Measurements from ENCODE around the gene REXO1. TPM values are rescaled to one million over a fixed set of nuclear protein-coding genes. Genes with fewer than 3 reads are reported as not detected.
"Not testable (repeated sequence)": the region's sequence is repeated elsewhere in the genome, so short reads cannot be mapped to it uniquely, and the experiment has no call there.

REXO1 gene
- total RNA-seq = 37.2 TPM
- long read RNA-seq, partial matches to known transcripts = 8 of 13 reads
- long read RNA-seq, other reads (novel, unspliced or antisense) = 5 of 13 reads

GRCh38 chr19:1848399-1849131 is at the start of gene REXO1:
TSS of gene REXO1 (minus strand) at chr19:1848483. CDS start at chr19:1848358, 125 bp downstream.
- peaks cover 57% of the 10 kb centered on the region for H3K4me1 ChIP-seq
- DNase-seq (peak; percentile 97), ATAC-seq (peak; percentile 90)
- intact Hi-C loops (cut with DNase I) = no loop called here
- no peaks in the 10 kb centered on the region for H3K27me3 ChIP-seq
- H3K4me3 ChIP-seq = peak within 1 kb of the TSS; percentile 80
- peak within 1 kb of the TSS; percentile 100 for H3K27ac ChIP-seq
- peak; percentile 98 for TF ChIP-seq CTCF (IDR thresholded peaks at IDR 0.05)
- no peaks in the 10 kb centered on the region for H3K36me3 ChIP-seq
- H3K9me3 ChIP-seq = no peaks in the 10 kb centered on the region

- TF ChIP-seq CTCF (IDR thresholded peaks at IDR 0.05) = no peak
- H3K9me3 ChIP-seq = no peaks in the 10 kb centered on the region
- ATAC-seq (no peak), DNase-seq (no peak)
- intact Hi-C loops (cut with DNase I) = no loop called here
- H3K36me3 ChIP-seq = no peaks in the 10 kb centered on the region
- H3K27me3 ChIP-seq = no peaks in the 10 kb centered on the region
- H3K4me1 ChIP-seq = peaks cover 27% of the 10 kb centered on the region
- no peak overlapping the region for H3K27ac ChIP-seq
- H3K4me3 ChIP-seq = no peak overlapping the region
These were observed 48.2 kb upstream of the REXO1 start for GRCh38 chr19:1896508-1896907.

GRCh38 chr19:1893791-1894190 is 45.5 kb upstream of the REXO1 start:
- no peak for TF ChIP-seq CTCF (IDR thresholded peaks at IDR 0.05)
- H3K27ac ChIP-seq = no peak overlapping the region
- ATAC-seq (no peak), DNase-seq (no peak)
- intact Hi-C loops (cut with DNase I) = no loop called here
- H3K4me1 ChIP-seq = peaks cover 27% of the 10 kb centered on the region
- no peaks in the 10 kb centered on the region for H3K9me3 ChIP-seq
- H3K4me3 ChIP-seq = no peak overlapping the region
- H3K36me3 ChIP-seq = no peaks in the 10 kb centered on the region
- no peaks in the 10 kb centered on the region for H3K27me3 ChIP-seq

- Histone ChIP-seq H3K9me3 (no peaks in the 10 kb centered on the region), H3K27me3 (no peaks in the 10 kb centered on the region), H3K4me1 (peaks cover under 1% of the 10 kb centered on the region), H3K27ac (no peak overlapping the region), H3K36me3 (no peaks in the 10 kb centered on the region), H3K4me3 (no peak overlapping the region)
- ATAC-seq = no peak
- TF ChIP-seq CTCF (IDR thresholded peaks at IDR 0.05) = no peak
- no peak for DNase-seq
- intact Hi-C loops (cut with DNase I) = no loop called here
These were observed 41.6 kb upstream of the REXO1 start for GRCh38 chr19:1889907-1890306.

GRCh38 chr19:1888385-1888784 is 40.1 kb upstream of the REXO1 start:
- no peaks in the 10 kb centered on the region for H3K9me3 ChIP-seq
- ATAC-seq (no peak), DNase-seq (no peak)
- no peak overlapping the region for H3K27ac ChIP-seq
- H3K4me3 ChIP-seq = no peak overlapping the region
- intact Hi-C loops (cut with DNase I) = no loop called here
- H3K27me3 ChIP-seq = no peaks in the 10 kb centered on the region
- no peak for TF ChIP-seq CTCF (IDR thresholded peaks at IDR 0.05)
- H3K36me3 ChIP-seq = no peaks in the 10 kb centered on the region
- H3K4me1 ChIP-seq = peaks cover 11% of the 10 kb centered on the region

GRCh38 chr19:1886360-1886759 is 38.1 kb upstream of the REXO1 start:
- H3K36me3 ChIP-seq; ATAC-seq; intact Hi-C loops (cut with DNase I); H3K4me3 ChIP-seq; H3K27me3 ChIP-seq; H3K9me3 ChIP-seq; DNase-seq; H3K27ac ChIP-seq: not testable (repeated sequence)
- H3K4me1 ChIP-seq = peaks cover 26% of the 10 kb centered on the region

GRCh38 chr19:1885398-1886119 is 37.3 kb upstream of the REXO1 start, which contains the start of gene ABHD17A:
TSS of gene ABHD17A (minus strand) at chr19:1885496. CDS start at chr19:1881566, 3,930 bp downstream.
- H3K27me3 ChIP-seq; intact Hi-C loops (cut with DNase I); H3K36me3 ChIP-seq; H3K9me3 ChIP-seq: not testable (repeated sequence)
- peak within 1 kb of the TSS; percentile 84 for H3K27ac ChIP-seq
- ATAC-seq (peak; percentile 98), DNase-seq (peak; percentile 97)
- H3K4me1 ChIP-seq = peaks cover 28% of the 10 kb centered on the region
- peak within 1 kb of the TSS; percentile 86 for H3K4me3 ChIP-seq
